GM12878 (cell line): Measurements from ENCODE around the gene THOC7. TPM values are rescaled to one million over a fixed set of nuclear protein-coding genes. Genes with fewer than 3 reads are reported as not detected.

ENCODE experiments used
- ATAC-seq: fragments of 200-7000 bp; cut with Tn5 transposase; 3 replicates; pipeline ENCODE4 v1.9.1; 2020; ENCODE audit warnings: mild to moderate bottlenecking, moderate library complexity
- BruUV-seq: library from RNA; stranded (reverse); fragments of 400-500 nt; replicated peaks from 2 replicates; lab custom pipeline; 2021; lab: Mats Ljungman, UMichigan
- CTCF ChIA-PET: fragments of 300-600 bp; sonication (Branson Sonifier 250); formaldehyde crosslinking; extraction: SDS; loops from one replicate; lab custom pipeline; 2021; ENCODE audit warnings: inconsistent platforms; lab: Yijun Ruan, JAX
- POLR2A ChIA-PET: fragments of 350-600 bp; formaldehyde crosslinking; extraction: SDS; loops from one replicate; lab custom pipeline; 2021; ENCODE audit warnings: inconsistent platforms; lab: Charles Lee
- RAD21 ChIA-PET: fragments of 300-600 bp; sonication (Branson Sonifier 250); formaldehyde crosslinking; loops from one replicate; lab custom pipeline; 2023; ENCODE audit warnings: antibody characterized with exemption; ENCODE audit not compliant: unreplicated experiment; lab: Charles Lee
- SMC1A ChIA-PET: fragments of 300-600 bp; sonication (Branson Sonifier 250); formaldehyde crosslinking; loops from one replicate; lab custom pipeline; 2023; ENCODE audit not compliant: unreplicated experiment, uncharacterized antibody; lab: Charles Lee
- DNase-seq: peaks from one replicate; pipeline ENCODE4 v3.0.0-alpha.2; 2011; ENCODE audit warnings: low read depth, low spot score
- FAIRE-seq: peaks from 3 replicates; lab custom pipeline; 2011; peaks lifted over from hg19 to GRCh38; lab: Jason Lieb, UNC
- H2AFZ ChIP-seq: 2 replicates; pipeline ENCODE4 v1.6.0; 2011; ENCODE audit warnings: low read depth, low read length, control low read depth; ENCODE audit not compliant: control insufficient read depth
- H3K27ac ChIP-seq: 2 replicates; pipeline ENCODE4 v1.5.1; 2011; ENCODE audit warnings: control low read depth; ENCODE audit not compliant: control insufficient read depth, insufficient read depth
- H3K27me3 ChIP-seq, 2 experiments: replicated peaks in 1 of 2; 2 replicates each; pipeline versions ENCODE4 v1.6.0 to v1.6.1; 2011; ENCODE audit warnings: low read length in 1 of 2; ENCODE audit not compliant: control insufficient read depth in 2 of 2, insufficient read depth in 2 of 2
- H3K36me3 ChIP-seq, 2 experiments: 2 replicates each; pipeline ENCODE4 v1.5.1; 2011; ENCODE audit warnings: low read length in 1 of 2; ENCODE audit not compliant: control insufficient read depth in 2 of 2, insufficient read depth in 2 of 2
- H3K4me1 ChIP-seq: 2 replicates; pipeline ENCODE4 v1.6.1; 2011; ENCODE audit warnings: mild to moderate bottlenecking, low read length, moderate library complexity, mixed read lengths; ENCODE audit not compliant: control insufficient read depth, insufficient read depth
- H3K4me2 ChIP-seq: 2 replicates; pipeline ENCODE4 v1.6.0; 2011; ENCODE audit warnings: control low read depth; ENCODE audit not compliant: control insufficient read depth, insufficient read depth
- H3K4me3 ChIP-seq: fragments of 200-600 bp; sonication (generic); 2 replicates; pipeline ENCODE4 v1.5.1; 2016
- H3K79me2 ChIP-seq: 2 replicates; pipeline ENCODE4 v1.6.0; 2011; ENCODE audit warnings: low read length; ENCODE audit not compliant: control insufficient read depth, insufficient read depth
- H3K9ac ChIP-seq: 2 replicates; pipeline ENCODE4 v1.8.0; 2011; ENCODE audit warnings: low read length, control low read depth, mixed read lengths; ENCODE audit not compliant: control insufficient read depth, insufficient read depth
- H3K9me3 ChIP-seq: replicated peaks from 3 replicates; pipeline ENCODE4 v1.5.1; 2011; ENCODE audit warnings: mild to moderate bottlenecking, low read length; ENCODE audit not compliant: control insufficient read depth, insufficient read depth
- H4K20me1 ChIP-seq: 2 replicates; pipeline ENCODE4 v1.6.0; 2011; ENCODE audit not compliant: control insufficient read depth, insufficient read depth
- BACH1 ChIP-seq: fragments of 450-650 bp; IDR thresholded peaks from 2 replicates; pipeline ENCODE4 v1.6.1; 2017; ENCODE audit warnings: mild to moderate bottlenecking, borderline replicate concordance
- BHLHE40 ChIP-seq, 2 experiments: fragments of 450-650 bp in 1 of 2; IDR thresholded peaks; 2 replicates each; pipeline ENCODE4 v1.6.1; 2011 to 2017; ENCODE audit warnings: low read depth in 2 of 2, borderline replicate concordance in 1 of 2, improper control_type of control experiment in 1 of 2, low read length in 1 of 2, mild to moderate bottlenecking in 1 of 2
- CHD2 ChIP-seq: IDR thresholded peaks from 2 replicates; pipeline ENCODE4 v1.6.1; 2011; ENCODE audit warnings: low read depth, low read length, improper control_type of control experiment, borderline replicate concordance
- CHD4 ChIP-seq: fragments of 200-600 bp; sonication (generic); IDR thresholded peaks from 2 replicates; pipeline ENCODE4 v1.6.1; 2016; ENCODE audit warnings: mild to moderate bottlenecking
- FOXM1 ChIP-seq: IDR thresholded peaks from 2 replicates; pipeline ENCODE4 v1.6.1; 2012; ENCODE audit warnings: low read depth, mild to moderate bottlenecking, inconsistent platforms, low read length, moderate library complexity
- HCFC1 ChIP-seq: fragments of 150-350 bp; IDR thresholded peaks from 2 replicates; pipeline ENCODE4 v1.6.1; 2014; ENCODE audit warnings: low read length
- HDGF ChIP-seq: fragments of 450-650 bp; IDR thresholded peaks from 2 replicates; pipeline ENCODE4 v1.6.1; 2016; ENCODE audit warnings: antibody characterized with exemption
- KAT2A ChIP-seq: conservative IDR thresholded peaks from 2 replicates; pipeline ENCODE4 v1.6.1; 2011; ENCODE audit warnings: low read depth, low read length; ENCODE audit not compliant: control insufficient read depth
- MTA2 ChIP-seq: fragments of 450-650 bp; IDR thresholded peaks from 2 replicates; pipeline ENCODE4 v1.6.1; 2016; ENCODE audit warnings: low read depth, mild to moderate bottlenecking, moderate library complexity
- MYB ChIP-seq: fragments of 150-350 bp; IDR thresholded peaks from 2 replicates; pipeline ENCODE4 v1.6.1; 2014; ENCODE audit warnings: mild to moderate bottlenecking, low read depth, low read length, borderline replicate concordance
- NFYA ChIP-seq: IDR thresholded peaks from 2 replicates; pipeline ENCODE4 v1.6.1; 2011; ENCODE audit warnings: low read depth, mild to moderate bottlenecking, low read length, improper control_type of control experiment, borderline replicate concordance
- NFYB ChIP-seq: IDR thresholded peaks from 2 replicates; pipeline ENCODE4 v1.6.1; 2011; ENCODE audit warnings: low read depth, mild to moderate bottlenecking, low read length, improper control_type of control experiment, moderate library complexity; ENCODE audit not compliant: insufficient read depth
- POLR2AphosphoS5 ChIP-seq: IDR thresholded peaks from 2 replicates; pipeline ENCODE4 v1.6.1; 2011; ENCODE audit warnings: mild to moderate bottlenecking, low read length, inconsistent platforms
- SREBF1 ChIP-seq: IDR thresholded peaks from 2 replicates; pipeline ENCODE4 v1.6.1; 2012; ENCODE audit warnings: mild to moderate bottlenecking, low read length
- SREBF2 ChIP-seq: IDR thresholded peaks from 2 replicates; pipeline ENCODE4 v1.6.1; 2012; ENCODE audit warnings: mild to moderate bottlenecking, low read length
- SUZ12 ChIP-seq: fragments of 200-600 bp; sonication (generic); IDR thresholded peaks from one replicate; pipeline ENCODE4 v1.6.1; 2018; ENCODE audit warnings: antibody characterized with exemption, mild to moderate bottlenecking; ENCODE audit not compliant: unreplicated experiment
- TAF1 ChIP-seq: IDR thresholded peaks from 2 replicates; pipeline ENCODE4 v1.6.1; 2011; ENCODE audit warnings: mild to moderate bottlenecking, low read depth, low read length, borderline replicate concordance
- TCF12 ChIP-seq: IDR thresholded peaks from 2 replicates; pipeline ENCODE4 v1.6.1; 2011; ENCODE audit warnings: low read depth, mild to moderate bottlenecking, low read length
- TCF3 ChIP-seq: IDR thresholded peaks from 2 replicates; pipeline ENCODE4 v1.6.1; 2012; ENCODE audit warnings: low read depth, mild to moderate bottlenecking, low read length, borderline replicate concordance; ENCODE audit not compliant: insufficient read depth
- YBX1 ChIP-seq: fragments of 450-650 bp; IDR thresholded peaks from 2 replicates; pipeline ENCODE4 v1.6.1; 2016; ENCODE audit warnings: antibody characterized with exemption
- ZBED1 ChIP-seq: IDR thresholded peaks from 2 replicates; pipeline ENCODE4 v1.6.1; 2016; ENCODE audit warnings: borderline replicate concordance
- ZZZ3 ChIP-seq: IDR thresholded peaks from 2 replicates; pipeline ENCODE4 v1.6.1; 2011; ENCODE audit warnings: low read depth; ENCODE audit not compliant: control insufficient read depth, insufficient read length
- WGBS: methylation state at CpG from one replicate; pipeline ENCODE4 v1.1.6; 2016; ENCODE audit warnings: low lambda C conversion rate; ENCODE audit not compliant: insufficient replicate concordance, insufficient coverage; ENCODE audit errors: missing lambda C conversion rate; 5-methylcytosine and 5-hydroxymethylcytosine counted together
- in situ Hi-C: fragments of 300-500 bp; cut with MboI; formaldehyde crosslinking; loops from 9 replicates; pipeline ENCODE4 v1.14.3; 2018; ENCODE audit warnings: mixed read lengths
- intact Hi-C: fragments of 100-400 bp; cut with micrococcal nuclease; formaldehyde crosslinking; loops from one replicate; pipeline ENCODE4 v1.14.2; 2022; ENCODE audit not compliant: unreplicated experiment
- polyA plus RNA-seq, 11 experiments: library from polyadenylated mRNA; depleted of rRNA in 4 of 11; unstranded in 6 of 11; stranded (reverse) in 5 of 11; fragments of >200 nt; fragmentation: Nextera tagmentation in 4 of 11; fragmentation: Illumina TruSeq in 1 of 11; extraction: Ambion mirVana in 4 of 11; extraction: Trizol in 1 of 11; gene quantifications; 1 replicate in 1 of 11; 2 replicates in 10 of 11; pipeline versions ENCODE4 v1.2.1 to v1.2.3, GENCODE V29; 2011 to 2016; ENCODE audit warnings: inconsistent platforms in 2 of 11, missing spikeins in 2 of 11, low read depth in 1 of 11
- total RNA-seq, 4 experiments: library from RNA; depleted of rRNA in 3 of 4; stranded (reverse); fragments of >200 nt in 3 of 4; fragmentation: Illumina TruSeq in 1 of 4; extraction: Trizol in 1 of 4; gene quantifications; 2 replicates each; pipeline versions ENCODE4 v1.2.1 to v1.2.3, GENCODE V29; 2013 to 2021
- TF ChIP-seq, protein P1 (sequence below): fragments of 450-650 bp; IDR thresholded peaks from 2 replicates; pipeline ENCODE4 v1.6.1; 2017; ENCODE audit warnings: mild to moderate bottlenecking

THOC7 gene
- total and polyA plus RNA-seq, 10 of the 15 experiments (the other 5 are each of a cell fraction or from before 2014, with no cell fraction given): 61.7 to 269 (median 138) TPM

DNA sequence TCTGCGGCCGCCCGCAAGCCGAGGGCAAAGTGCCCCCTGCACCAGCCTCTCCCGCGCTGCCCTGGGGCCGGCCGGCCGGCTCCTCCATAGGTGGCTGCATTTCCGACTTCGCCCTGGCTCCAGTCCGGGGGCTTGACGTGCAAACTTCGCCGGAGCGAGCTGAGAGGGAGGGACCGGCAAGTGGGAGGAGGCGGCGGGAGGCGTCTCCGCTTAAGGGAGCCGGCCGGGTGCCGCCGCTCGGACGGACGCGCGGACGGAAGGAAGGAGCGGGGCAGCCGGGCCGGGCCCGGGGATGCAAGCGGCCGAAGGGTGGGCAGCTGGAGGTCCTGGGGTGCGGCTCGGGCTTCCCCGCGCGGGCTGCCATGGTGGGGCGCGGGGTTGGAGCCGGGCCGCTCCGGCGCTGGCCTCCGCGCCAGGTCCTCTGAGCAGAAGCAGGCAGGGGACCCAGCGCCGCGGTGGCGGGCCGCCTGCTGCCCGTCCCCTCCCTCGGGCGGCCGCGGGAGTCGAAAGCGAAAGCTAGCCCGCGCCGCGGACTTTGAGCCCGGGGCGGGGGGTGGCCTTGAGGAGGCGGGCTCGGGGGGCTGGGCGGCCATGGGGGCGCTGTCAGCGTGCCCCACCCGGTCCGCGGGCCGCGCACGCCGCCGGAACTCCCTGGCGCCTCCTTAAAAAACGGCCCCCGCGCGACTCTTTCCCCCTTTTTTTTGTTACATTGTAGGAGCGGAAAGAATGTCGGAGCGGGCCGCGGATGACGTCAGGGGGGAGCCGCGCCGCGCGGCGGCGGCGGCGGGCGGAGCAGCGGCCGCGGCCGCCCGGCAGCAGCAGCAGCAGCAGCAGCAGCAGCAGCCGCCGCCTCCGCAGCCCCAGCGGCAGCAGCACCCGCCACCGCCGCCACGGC lies 48.5 kb upstream of the THOC7 start, which contains the start of gene SCAANT1:
Gene SCAANT1 (minus strand): TSS at position 511 of the 895 bp plus-strand sequence.
- peak within 1 kb of the TSS; percentile 74 for H3K4me3 ChIP-seq
- peak within 1 kb of the TSS; percentile 67 for H2AFZ ChIP-seq
- DNase-seq (no peak), FAIRE-seq (peak; percentile 54), ATAC-seq (peak; percentile 89)
- BruUV-seq: no TSS peak
- H3K27me3 ChIP-seq: no peaks in the 10 kb centered on the region
- ChIA-PET CTCF (interaction anchor here (0.7 kb wide), 1 partner anchor 16 kb away, joined by 4 read pairs; no protein-coding TSS in a partner anchor), RAD21 (interaction anchor here (0.9 to 1.8 kb wide), 4 partner anchors 15 to 111 kb away, joined by 3 to 5 read pairs (median 4); partner anchors contain the start of genes ATXN7, PSMD6 and THOC7), POLR2A (interaction anchor here (0.6 to 0.9 kb wide), 3 partner anchors 15 to 537 kb away, joined by 3 read pairs; no protein-coding TSS in a partner anchor), SMC1A (interaction anchor here (0.7 to 1.5 kb wide), 2 partner anchors 26 to 113 kb away, joined by 3 to 7 read pairs; no protein-coding TSS in a partner anchor)
- H3K9ac ChIP-seq: peak within 1 kb of the TSS; percentile 80
- H3K4me2 ChIP-seq: peak within 1 kb of the TSS; percentile 90
- H3K4me1 ChIP-seq: peaks cover 20% of the 10 kb centered on the region
- no peaks in the 10 kb centered on the region for H3K9me3 ChIP-seq
- H3K36me3 ChIP-seq: peaks cover 0 to 16% of the 10 kb centered on the region in 2 experiments; a peak in 3 of 4 replicates
- in situ Hi-C loops: no loop called here
- intact Hi-C loops: loop anchor here (2.0 to 5.0 kb wide), 2 partner anchors 47 to 50 kb away; no protein-coding TSS in a partner anchor
- peaks cover 15% of the 10 kb centered on the region for H3K79me2 ChIP-seq
- peak within 1 kb of the TSS; percentile 86 for H3K27ac ChIP-seq
- no peaks in the 10 kb centered on the region for H4K20me1 ChIP-seq
- WGBS: under 1% methylated on average over 85 of the region's 115 CpGs
- TF ChIP-seq TCF12 (0 out of 2 replicates have a peak, but pooled peaks have one; percentile 26), BHLHE40 (IDR thresholded peaks at IDR 0.05; ENCODE audit: borderline replicate concordance in 1 of 2, low read depth in 2 of 2, low read length in 1 of 2) (peak in 1 of 2 experiments; percentile 67; a peak in 2 of 4 replicates), SUZ12 (no peak), FOXM1 (no peak), YBX1 (no peak), HCFC1 (no peak; the same call in 1 of the 2 replicates), ZZZ3 (no peak), NFYA (no peak), SREBF2 (no peak), BACH1 (peak; percentile 91), CHD2 (0 out of 2 replicates have a peak, but pooled peaks have one; percentile 9), TAF1 (0 out of 2 replicates have a peak, but pooled peaks have one; percentile 38), SREBF1 (no peak), TCF3 (no peak), MTA2 (no peak), KAT2A (no peak), CHD4 (no peak), HDGF (no peak), ZBED1 (no peak), NFYB (no peak), POLR2AphosphoS5 (no peak; the same call in 1 of the 2 replicates), MYB (no peak)
- TF ChIP-seq, protein P1, sequence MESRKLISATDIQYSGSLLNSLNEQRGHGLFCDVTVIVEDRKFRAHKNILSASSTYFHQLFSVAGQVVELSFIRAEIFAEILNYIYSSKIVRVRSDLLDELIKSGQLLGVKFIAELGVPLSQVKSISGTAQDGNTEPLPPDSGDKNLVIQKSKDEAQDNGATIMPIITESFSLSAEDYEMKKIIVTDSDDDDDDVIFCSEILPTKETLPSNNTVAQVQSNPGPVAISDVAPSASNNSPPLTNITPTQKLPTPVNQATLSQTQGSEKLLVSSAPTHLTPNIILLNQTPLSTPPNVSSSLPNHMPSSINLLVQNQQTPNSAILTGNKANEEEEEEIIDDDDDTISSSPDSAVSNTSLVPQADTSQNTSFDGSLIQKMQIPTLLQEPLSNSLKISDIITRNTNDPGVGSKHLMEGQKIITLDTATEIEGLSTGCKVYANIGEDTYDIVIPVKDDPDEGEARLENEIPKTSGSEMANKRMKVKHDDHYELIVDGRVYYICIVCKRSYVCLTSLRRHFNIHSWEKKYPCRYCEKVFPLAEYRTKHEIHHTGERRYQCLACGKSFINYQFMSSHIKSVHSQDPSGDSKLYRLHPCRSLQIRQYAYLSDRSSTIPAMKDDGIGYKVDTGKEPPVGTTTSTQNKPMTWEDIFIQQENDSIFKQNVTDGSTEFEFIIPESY: no peak
